ELR (cell line): ENCODE measurements around the gene PALLD.

ENCODE experiments used
- DNase-seq: peaks from one replicate; pipeline ENCODE4 v3.0.0-alpha.2; 2015; ENCODE audit warnings: low read depth

PALLD gene

DNA sequence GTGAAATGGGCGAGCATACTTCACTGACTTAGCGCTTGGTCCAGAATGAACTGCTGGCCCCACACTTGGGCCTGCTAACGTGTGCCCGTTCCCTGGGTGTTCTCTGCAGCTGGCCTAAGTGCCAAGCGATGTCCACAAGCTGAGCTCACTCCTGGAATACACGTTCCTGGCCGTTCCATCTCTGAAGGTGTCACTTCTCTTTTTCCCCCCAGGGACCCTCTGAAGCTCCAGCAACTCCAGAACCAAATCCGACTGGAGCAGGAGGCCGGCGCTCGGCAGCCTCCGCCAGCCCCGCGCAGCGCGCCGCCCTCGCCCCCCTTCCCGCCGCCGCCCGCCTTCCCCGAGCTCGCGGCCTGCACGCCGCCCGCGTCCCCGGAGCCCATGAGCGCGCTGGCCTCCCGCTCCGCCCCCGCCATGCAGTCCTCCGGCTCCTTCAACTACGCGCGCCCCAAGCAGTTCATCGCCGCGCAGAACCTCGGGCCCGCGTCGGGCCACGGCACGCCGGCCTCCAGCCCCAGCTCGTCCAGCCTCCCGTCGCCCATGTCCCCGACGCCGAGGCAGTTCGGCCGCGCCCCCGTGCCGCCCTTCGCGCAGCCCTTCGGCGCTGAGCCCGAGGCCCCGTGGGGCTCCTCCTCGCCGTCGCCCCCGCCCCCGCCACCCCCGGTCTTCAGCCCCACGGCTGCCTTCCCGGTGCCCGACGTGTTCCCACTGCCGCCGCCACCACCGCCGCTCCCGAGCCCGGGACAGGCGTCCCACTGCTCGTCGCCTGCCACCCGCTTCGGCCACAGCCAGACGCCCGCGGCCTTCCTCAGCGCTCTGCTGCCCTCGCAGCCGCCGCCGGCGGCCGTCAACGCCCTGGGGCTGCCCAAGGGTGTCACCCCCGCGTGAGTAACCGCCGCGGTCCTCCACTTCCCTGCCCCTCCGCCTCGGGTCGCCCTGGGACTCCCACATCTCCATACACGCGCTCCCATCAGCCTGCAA, 380.9 kb downstream of the PALLD start:
- DNase-seq = no peak

DNA sequence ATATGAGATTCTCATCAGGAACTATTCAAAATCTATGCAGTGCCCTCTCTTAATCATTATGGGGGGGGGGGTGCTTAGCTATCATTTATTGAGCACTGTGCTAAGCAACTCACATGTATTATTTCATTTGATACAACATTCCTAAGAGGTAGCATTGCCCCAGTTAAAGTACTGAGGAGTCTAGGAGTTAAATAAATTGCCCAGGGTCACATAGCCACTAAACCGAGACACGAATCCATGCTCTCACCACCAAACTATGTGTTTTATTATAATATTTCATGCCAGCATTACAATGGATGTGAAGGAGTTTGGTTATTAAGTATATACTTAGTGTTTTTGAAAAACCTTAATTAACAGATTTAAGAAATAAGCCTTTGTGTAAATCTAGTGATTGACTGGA, 381.8 kb downstream of the PALLD start:
- DNase-seq = no peak

DNA sequence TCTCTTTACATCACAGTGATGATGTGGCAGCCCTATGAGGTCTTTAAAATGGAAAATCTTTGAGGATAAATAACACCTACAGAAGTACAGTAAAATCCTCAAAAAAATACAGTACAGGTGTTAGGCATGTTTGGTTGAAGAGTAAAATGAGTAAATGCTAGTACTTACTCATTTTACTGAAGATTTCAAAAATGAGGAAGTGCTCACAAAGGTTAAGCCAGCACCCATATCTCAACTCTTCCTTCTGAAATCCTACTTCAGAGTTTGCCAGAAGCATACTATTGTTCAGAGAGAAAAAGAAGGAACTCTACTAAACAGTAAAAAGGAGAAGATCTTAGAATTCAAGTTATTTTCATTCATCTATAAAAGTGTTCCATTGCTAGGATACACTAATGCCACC, 382.3 kb downstream of the PALLD start:
- no peak for DNase-seq

DNA sequence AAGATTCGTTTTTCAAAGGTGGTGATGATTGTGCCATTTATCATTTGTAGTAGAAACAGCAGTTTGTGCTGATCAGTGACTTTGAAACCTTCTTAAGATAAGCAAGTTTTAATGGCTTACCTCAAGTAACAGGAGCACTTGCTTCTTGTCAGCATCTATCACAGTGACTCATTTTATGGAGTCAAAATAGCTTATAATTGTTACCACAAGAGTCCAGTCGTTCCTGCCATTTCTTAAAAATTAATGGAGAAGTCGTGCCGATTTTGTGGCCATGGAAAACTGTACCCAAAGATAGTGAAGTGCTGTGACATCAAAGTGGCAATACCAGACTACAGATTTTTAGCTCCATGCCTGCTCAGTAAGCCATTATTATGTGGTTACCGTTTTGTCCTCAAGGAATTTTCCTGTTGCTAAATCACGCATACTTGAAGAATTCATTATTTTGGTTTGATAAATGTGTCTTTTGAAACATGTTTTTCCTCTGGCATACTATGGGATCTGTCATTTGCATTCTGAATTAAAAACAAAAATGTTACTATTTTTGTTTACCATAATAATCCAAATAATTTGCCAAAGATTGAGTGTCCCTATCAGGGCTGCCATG, 383.3 kb downstream of the PALLD start:
- no peak for DNase-seq

DNA sequence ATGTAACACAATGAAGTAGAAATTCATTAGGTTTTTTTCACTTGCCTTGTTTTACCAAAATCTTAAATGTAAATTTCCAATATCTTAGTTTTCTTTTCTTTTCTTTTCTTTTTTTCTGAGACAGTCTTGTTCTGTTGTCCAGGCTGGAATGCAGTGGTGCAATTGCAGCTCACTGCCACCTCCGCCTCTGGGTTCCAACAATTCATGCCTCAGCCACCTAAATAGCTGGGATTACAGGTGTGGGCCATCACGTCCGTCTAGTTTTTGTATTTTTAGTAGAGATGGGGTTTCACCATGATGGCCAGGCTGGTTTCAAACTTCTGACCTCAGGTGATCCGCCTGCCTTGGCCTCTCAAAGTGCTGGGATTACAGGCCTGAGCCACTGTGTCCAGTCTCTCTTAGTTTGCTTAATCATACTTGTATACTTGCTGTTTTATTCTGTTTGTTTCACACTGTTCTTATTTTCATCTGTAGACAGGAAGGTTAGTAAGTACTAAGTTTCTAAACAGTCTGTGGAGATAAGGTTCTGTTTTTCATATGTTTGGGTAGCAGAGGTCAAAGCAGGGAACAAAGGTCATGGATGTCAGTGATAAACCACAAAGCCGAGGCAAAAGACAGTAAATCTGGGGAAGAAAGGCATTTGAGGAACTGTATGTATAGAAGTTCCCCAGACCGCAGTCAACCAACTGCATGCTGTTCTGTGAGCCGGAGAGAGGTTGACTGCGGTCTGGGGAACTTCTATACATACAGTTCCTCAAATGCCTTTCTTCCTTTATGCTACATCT, 384.2 kb downstream of the PALLD start:
- no peak for DNase-seq

DNA sequence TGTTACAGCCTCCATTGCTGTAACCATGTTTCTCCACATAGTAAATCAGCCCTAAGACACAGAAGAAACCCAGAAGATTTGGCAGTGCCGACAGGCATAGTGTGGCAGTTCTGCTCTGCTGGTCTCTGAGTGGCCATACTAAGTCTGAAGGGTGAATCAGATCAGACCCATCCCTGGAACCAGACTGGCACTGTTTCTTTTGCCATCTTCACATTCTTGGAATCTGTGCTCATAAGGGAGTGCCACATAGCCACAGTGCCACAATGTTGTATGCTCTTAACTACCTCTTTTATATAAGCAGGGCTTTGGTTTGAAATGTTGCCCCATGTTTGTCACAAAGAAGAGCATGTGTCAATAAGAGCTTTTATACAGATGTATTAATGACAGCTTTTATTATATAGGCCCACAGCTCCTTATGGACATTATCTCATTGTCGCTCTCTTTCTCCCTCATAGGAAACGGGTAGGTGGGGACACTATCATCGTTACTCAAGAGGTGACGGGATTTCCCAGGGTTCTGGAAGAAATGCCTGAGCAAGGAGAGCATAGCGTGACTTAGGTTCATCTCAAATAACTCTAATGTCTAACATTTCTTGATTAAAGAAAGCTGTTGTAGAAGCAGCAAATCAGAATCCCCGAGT, 385.0 kb downstream of the PALLD start:
- no peak for DNase-seq

DNA sequence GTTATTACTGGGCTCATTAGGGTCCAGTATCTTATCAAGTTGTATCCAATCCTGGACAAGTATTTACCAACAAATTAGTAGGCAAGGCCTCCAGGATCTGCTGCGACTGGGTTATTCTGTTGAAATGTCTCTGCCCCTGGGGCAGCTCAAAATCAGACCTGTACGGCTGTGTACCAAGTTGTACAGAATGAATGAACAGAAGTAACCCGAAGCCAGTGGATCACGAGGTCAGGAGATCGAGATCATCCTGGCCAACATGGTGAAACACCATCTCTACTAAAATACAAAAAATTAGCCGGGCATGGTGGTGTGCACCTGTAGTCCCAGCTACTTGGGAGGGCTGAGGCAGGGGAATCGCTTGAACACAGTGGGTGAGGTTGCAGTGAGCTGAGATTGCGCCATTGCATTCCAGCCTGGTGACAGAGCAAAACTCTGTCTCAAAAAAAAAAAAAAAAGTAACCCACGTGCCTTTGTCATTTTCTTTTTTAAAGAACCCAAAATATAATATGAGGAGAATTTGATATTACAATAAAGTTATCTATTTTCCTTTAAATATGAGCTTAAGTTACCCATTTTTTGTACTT, 385.9 kb downstream of the PALLD start:
- peak; percentile 69 for DNase-seq

DNA sequence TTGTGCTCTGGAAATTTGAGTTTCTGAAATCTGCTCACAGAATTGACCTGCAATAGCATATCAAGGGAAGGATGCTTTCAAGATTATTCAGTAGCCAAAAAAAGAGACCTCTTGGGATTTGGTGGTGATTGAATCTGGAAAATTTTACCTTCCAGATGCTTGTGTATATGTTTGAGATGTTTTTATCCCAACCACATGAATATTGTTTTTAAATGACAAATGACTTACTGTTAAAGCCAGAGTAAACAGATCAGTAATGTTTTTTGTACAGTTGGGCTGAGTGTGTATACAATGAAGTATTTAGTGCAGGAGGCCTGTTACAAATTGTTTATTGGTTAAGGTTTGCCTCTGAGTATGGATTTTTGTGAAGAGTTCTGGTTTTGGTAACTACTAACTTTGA, 386.7 kb downstream of the PALLD start:
- DNase-seq = peak; percentile 30

DNA sequence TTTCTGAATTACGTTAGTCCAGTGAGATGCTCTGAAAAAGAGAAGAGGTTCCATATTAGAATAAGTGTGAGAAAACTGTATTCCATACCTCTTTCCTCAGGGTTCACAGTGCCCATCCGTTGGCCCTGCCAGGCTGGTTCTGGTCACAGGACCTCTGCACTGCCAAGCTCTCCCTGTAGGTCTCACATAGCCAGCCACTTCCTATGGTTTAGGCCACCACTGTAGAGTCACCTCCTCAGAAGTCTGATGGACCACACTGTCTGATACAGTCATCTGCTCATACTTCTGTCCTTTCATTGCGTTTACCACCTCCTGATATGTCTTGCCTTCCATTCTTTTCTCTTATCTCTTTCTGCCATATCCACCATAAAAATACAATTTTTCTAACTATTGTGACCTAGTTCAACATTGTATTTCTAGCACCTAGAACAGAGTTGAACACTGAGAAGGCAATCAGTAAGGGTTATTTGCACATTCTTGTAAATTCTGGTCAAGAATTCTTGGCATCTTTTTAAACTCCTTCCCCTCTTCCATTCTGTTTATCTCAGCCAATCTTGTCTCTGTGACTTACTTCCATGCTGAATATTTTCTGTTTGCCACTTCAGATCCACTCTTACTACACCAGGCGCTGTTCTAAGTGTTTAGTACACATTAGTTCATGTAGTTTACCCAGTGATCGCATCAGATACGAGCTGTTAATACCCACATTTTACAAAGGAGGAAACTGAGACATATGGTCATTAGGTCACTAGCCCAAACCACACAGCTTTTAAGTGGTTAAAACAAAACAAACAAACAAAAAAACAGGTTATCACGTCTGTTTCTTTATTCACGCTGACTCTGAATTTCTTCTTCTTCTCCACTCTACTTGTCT, 387.6 kb downstream of the PALLD start:
- DNase-seq = no peak

DNA sequence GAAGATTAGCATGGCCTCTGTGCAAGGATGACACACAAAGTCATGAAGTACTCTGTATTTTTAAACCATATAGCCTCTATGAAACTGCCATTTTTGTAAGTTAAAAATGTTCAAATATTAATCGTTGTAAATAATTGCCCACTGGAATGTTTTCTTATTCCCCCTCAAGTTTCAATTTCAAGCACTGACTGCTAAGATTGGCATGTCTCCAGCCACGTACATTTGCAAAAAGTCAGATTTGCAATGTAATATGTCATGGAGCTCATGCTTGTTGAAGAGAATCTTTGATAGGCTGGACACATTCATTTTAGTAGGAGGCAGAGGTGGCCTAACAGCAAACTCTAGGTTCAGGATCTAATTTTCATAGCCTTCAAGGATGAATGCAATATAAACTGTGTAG, 388.5 kb downstream of the PALLD start:
- no peak for DNase-seq

DNA sequence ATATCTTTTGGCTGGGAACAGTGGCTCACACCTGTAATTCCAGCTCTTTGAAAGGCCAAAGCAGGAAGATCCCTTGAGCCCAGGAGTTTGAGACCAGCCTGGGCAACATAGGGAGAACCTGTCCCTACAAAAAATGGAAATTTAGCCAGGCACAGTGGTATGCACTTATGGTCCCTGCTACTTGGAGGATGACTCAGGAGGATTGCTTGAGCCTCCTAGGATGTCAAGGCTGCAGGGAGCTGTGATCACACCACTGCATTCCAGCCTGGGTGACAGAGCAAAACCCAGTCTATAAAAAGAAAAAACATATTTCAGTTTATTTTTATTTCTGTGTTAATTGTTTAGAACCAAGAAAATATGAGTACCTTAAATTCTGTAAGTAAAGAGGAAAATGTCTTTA, 389.5 kb downstream of the PALLD start:
- peak; percentile 81 for DNase-seq

DNA sequence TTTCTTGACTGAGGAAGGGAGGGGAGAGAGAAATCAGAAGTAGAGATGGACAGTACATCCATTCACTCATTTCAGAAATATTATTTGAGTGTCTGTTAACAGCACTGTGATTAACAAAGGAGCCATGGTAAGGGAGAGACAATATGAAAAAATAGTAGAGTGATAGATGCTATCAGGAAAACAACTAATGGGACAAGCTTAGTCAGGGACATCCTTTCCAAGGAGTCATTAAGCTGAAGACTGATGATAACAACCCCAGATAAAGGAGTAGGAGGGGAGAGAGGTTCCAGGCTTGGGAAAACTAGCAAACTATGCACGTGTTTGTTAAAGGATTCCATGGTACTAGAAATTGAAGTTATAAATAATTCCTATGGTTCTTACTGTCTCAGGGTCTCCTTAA, 391.0 kb downstream of the PALLD start:
- no peak for DNase-seq

DNA sequence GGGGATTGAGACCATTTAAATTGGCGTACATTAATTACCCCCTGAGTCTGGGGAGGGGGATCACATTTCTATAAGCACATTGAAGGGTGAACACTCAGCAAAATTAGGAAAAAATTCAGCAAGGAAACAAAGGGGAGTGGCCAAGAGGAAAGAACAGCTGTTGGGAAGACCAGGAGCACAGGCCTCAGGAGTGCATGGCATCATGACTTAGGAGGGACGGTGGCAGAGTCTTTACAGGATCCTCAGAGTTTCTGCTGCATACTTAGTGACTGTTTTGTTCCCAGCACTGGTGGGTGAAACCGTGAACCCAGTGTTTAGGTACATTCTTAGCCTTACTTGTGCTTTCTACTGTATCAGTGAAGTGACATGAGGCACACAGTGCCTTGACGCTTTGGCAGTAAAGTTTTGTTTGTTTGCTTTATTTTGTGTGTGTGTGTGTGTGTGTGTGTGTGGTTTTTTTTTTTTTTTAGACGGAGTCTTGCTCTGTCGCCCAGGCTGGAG, 391.9 kb downstream of the PALLD start:
- no peak for DNase-seq

DNA sequence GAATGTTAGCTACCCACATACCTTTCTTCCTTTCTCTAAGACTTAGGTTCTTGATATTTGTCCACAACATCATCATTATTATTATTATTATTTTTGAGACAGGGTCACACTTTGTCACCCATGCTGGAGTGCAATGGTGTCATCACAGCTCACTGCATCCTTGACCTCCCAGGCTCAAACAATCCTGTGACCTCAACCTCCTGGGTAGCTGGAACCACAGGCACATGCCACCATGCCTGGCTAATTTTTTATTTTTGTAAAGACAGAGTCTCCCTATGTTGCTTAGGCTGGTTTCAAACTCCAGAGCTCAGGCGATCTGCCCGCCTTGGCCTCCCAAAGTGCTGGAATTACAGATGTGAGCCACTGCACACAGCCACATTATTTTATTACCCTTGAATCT, 394.2 kb downstream of the PALLD start:
- no peak for DNase-seq

DNA sequence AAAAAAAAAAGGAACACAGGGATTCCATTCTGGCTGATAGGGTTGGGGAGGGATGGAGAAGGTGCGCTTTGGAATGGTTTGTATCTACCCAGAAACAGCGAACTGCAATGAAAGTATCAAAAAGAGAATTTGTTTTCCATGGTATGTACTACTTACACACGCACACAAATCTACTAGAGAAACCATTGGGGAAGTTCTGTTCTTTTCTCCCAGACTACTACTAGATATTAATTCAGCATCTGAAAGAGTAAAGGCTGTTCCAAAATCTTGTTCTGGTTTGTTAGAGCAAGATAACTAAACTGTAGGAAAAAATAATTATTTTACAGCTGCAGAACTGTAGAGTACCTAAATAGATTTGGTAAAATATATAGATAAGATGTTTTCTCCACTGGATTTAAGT, 394.8 kb downstream of the PALLD start:
- DNase-seq = no peak

DNA sequence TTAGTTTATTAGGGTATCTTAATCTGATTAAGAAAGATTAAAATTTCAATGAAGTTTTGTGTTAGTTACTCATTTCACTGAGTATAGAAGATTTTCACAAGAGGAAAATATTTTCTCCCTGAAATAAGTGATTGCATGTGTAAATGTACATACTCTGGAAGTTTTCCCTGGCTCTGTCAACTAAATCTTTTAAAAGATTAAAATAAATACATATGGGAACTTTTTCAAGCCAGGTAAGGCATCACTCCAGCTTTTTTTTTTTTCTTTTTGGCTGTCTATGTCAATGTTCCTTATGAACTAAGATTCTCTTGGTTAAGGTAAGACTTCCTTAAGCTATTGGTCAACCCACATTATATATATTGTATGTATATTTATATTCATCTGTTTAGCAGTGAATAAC, 395.6 kb downstream of the PALLD start:
- no peak for DNase-seq

DNA sequence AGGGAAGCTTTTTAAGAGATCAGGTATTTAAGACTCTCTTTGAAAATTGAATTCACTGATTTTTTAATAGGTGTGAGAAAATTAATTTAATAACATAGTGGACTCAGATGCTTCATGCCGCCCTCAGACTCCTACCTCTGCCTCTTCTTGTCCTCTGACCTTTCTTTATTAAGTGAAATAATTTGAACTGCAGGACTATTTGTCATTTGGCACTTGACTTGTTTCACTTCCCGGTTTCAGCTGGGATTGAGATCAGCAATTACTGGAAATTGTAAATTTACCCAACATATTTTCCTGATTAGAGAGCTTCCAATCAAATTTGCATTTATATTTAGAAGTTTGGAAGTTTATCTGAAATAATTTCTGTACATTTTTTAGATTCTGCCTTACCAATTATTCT, 396.4 kb downstream of the PALLD start:
- DNase-seq = no peak

DNA sequence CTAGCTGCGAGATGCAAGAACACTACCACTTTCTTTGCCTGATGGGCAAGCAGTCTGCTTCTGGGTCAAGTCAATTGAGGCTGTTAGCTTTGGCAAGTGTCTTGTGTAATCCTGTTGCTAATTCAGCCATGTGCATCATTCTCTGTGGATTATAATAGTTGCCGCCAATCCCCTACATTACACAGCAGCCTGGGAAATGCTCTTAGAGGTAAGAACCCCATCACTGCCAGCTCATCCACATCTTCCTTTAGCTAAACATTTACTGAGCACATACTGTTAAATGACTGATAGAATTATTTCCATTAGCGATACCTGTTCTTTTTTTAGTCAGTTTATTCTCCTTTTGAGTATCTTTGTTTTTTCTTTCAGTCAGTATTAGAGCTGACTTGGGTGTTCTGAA, 397.0 kb downstream of the PALLD start:
- no peak for DNase-seq

DNA sequence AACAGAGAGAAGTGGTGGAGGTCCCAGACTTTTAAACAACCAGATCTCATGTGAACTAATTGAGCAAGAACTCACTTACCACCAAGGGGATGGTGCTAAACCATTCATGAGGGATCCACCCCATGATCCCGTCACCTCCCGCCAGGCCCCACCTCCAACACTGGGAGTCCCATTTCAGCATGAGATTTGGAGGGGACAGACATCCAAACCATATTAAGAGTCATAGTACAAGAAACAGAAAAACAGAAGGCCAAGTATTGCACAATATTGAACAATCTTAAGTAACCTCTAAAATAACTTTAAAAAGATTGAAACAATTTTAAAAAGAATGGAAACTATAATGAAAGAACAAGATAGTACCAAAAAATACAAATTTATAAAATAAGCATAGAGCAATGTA, 403.2 kb downstream of the PALLD start:
- DNase-seq = no peak

DNA sequence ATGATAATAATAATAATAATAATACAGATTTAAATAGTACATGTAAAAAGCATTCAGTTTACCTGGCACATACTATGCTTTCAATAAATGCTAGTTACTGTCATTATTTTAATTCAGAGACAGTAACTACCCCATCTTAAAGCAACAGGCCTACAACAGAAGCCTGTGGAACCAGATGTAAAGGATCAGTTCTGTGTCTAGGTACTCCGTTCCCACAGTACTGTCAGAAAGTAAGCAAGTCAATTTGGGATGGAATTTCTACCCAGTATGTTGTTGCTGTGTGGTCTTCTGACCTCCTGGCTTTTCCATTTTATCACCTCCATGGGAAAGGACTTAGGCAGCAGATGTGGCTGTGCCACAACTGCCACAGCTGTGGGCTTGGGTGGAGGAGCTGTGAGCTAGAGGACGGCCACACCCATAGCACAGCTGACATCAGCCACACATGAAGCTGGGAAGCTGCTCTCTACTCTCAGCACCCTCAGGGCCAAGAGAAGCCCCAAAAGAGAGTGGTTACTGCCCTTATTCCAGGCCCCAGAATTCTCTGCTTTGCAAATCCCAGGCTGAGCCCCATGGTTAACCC, 410.4 kb downstream of the PALLD start:
- no peak for DNase-seq
